Glutamatergic neuron (in vitro differentiated cells): ENCODE measurements around the gene EID1. TPM values are rescaled to one million over a fixed set of nuclear protein-coding genes. Genes with fewer than 3 reads are reported as not detected.

ENCODE experiments used
- DNase-seq: peaks from one replicate; pipeline ENCODE4 v3.0.0; 2022
- H3K27ac Mint-ChIP-seq: one replicate; pipeline ENCODE4 v1.8.0; 2020; ENCODE audit warnings: mild to moderate bottlenecking, mixed read lengths, inconsistent platforms; ENCODE audit not compliant: unreplicated experiment
- H3K27me3 Mint-ChIP-seq: one replicate; pipeline ENCODE4 v1.8.0; 2020; ENCODE audit warnings: mild to moderate bottlenecking, moderate library complexity, mixed read lengths, inconsistent platforms; ENCODE audit not compliant: unreplicated experiment
- H3K36me3 Mint-ChIP-seq: one replicate; pipeline ENCODE4 v1.8.0; 2020; ENCODE audit warnings: mild to moderate bottlenecking, mixed read lengths, inconsistent platforms; ENCODE audit not compliant: unreplicated experiment
- H3K4me1 Mint-ChIP-seq: one replicate; pipeline ENCODE4 v1.8.0; 2020; ENCODE audit warnings: mild to moderate bottlenecking, low read depth, mixed read lengths, inconsistent platforms; ENCODE audit not compliant: unreplicated experiment
- H3K4me3 Mint-ChIP-seq: one replicate; pipeline ENCODE4 v1.8.0; 2020; ENCODE audit warnings: mild to moderate bottlenecking, mixed read lengths, inconsistent platforms; ENCODE audit not compliant: unreplicated experiment
- H3K9me3 Mint-ChIP-seq: one replicate; pipeline ENCODE4 v1.8.0; 2020; ENCODE audit warnings: mild to moderate bottlenecking, moderate library complexity, mixed read lengths, inconsistent platforms; ENCODE audit not compliant: unreplicated experiment
- total RNA-seq: library from RNA; stranded (reverse); fragmentation: NEBNext Ultra II Directional; extraction: Animal tissue kit (Norgen Biotek cat#: 25700); gene quantifications from one replicate; pipeline ENCODE4 v1.2.1, GENCODE V29; 2021; ENCODE audit not compliant: unreplicated experiment
- TF ChIP-seq, protein P1 (sequence below): fragments of 200-600 bp; sonication (generic); IDR thresholded peaks from one replicate; pipeline ENCODE4 v1.5.0; 2021; ENCODE audit not compliant: partially characterized antibody, unreplicated experiment

EID1 gene
- total RNA-seq, 1 donor from 2014 or later, result 146 TPM

DNA sequence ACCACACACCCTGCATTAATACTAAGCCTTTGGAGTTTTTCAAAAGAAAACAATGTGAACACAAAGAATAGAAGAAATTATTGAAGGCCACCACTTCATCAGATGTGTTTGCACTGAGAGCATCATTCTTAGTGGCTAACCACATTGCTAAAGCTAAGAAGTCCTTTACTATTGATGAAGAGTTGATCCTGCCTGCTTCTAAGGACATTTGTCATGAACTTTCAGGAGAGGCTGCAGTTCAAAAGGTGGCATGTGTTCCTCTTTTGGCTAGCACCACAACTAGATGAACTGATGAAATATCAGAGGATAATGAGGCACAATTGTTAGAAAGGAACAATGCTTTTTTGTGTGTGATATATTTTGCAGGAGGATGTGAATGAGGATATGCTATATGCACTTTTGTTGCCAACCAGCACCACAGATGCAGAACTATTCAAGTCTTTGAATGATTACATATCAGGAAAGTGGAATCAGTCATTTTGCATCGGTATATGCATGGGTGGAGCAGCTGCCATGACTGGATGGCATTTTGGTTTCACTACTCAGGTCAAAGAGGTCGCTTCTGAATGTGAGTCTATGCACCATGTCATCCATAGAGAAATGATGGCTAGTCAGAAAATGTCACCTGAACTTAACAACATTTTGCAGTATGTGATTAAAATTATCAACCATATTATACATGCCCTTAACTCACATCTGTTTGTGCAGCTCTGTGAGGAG, 2.5 kb upstream of the EID1 start:
- TF ChIP-seq, protein P1, sequence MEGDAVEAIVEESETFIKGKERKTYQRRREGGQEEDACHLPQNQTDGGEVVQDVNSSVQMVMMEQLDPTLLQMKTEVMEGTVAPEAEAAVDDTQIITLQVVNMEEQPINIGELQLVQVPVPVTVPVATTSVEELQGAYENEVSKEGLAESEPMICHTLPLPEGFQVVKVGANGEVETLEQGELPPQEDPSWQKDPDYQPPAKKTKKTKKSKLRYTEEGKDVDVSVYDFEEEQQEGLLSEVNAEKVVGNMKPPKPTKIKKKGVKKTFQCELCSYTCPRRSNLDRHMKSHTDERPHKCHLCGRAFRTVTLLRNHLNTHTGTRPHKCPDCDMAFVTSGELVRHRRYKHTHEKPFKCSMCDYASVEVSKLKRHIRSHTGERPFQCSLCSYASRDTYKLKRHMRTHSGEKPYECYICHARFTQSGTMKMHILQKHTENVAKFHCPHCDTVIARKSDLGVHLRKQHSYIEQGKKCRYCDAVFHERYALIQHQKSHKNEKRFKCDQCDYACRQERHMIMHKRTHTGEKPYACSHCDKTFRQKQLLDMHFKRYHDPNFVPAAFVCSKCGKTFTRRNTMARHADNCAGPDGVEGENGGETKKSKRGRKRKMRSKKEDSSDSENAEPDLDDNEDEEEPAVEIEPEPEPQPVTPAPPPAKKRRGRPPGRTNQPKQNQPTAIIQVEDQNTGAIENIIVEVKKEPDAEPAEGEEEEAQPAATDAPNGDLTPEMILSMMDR, result no peak
- Mint-ChIP-seq H3K9me3 (peaks cover 6% of the 10 kb centered on the region), H3K4me1 (peaks cover 6% of the 10 kb centered on the region), H3K27ac (no peak overlapping the region), H3K36me3 (no peaks in the 10 kb centered on the region), H3K4me3 (no peak overlapping the region), H3K27me3 (peaks cover 4% of the 10 kb centered on the region)
- no peak for DNase-seq

DNA sequence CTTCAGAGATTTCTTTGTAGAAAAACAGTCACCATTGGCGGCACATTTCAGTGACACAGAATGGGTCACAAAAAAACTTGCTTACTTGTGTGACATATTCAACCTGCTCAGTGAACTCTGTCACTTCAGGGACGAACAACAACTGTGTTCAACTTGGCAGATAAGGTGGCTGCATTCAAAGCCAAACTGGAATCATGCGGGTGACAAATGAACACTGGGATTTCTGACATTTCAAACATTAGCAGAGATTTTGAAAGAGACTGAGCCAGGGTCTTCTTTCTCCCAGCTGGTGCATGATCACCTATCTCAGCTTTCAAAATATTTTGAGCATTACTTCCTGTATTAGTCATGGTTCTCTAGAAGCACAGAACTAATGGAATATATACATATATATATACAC, 1.9 kb upstream of the EID1 start:
- Mint-ChIP-seq H3K4me1 (peaks cover 9% of the 10 kb centered on the region), H3K27ac (no peak overlapping the region), H3K4me3 (no peak overlapping the region), H3K36me3 (no peaks in the 10 kb centered on the region), H3K27me3 (peaks cover 4% of the 10 kb centered on the region), H3K9me3 (peaks cover 6% of the 10 kb centered on the region)
- DNase-seq, result no peak
- TF ChIP-seq, protein P1, result no peak

DNA sequence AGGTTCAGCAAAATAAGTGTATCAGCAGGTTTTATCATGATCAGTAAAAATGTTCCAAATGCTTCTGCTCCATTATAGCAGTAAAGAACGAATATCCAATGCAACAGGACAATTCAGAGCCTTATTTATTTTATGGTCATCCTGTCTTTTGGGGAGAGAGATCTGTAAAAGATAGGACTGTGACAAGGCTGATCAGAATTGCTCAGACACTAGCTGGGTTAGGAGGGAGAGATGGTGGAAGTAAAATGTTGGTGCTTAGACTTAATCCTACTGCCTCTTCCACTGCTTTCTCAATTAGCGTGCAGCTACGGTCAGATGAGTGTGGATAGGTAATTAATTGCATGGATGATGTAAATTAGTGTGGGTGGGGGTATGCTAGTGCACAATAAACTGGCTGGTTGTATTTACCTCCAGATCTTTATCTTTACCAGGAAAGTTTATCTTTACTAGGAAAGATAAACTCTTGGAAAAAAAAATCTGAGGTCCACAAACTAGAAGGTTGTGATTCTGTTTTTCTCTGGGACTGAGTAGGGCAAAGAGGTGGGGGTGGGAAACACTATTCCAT, 2.2 kb downstream of the EID1 start:
- no peak for DNase-seq
- H3K27me3 Mint-ChIP-seq, result peaks cover 4% of the 10 kb centered on the region
- TF ChIP-seq, protein P1, result no peak
- H3K4me3 Mint-ChIP-seq, result peak overlapping the region; percentile 97
- no peak overlapping the region for H3K27ac Mint-ChIP-seq
- H3K36me3 Mint-ChIP-seq, result no peaks in the 10 kb centered on the region
- H3K4me1 Mint-ChIP-seq, result peaks cover 9% of the 10 kb centered on the region
- H3K9me3 Mint-ChIP-seq, result peaks cover 6% of the 10 kb centered on the region

DNA sequence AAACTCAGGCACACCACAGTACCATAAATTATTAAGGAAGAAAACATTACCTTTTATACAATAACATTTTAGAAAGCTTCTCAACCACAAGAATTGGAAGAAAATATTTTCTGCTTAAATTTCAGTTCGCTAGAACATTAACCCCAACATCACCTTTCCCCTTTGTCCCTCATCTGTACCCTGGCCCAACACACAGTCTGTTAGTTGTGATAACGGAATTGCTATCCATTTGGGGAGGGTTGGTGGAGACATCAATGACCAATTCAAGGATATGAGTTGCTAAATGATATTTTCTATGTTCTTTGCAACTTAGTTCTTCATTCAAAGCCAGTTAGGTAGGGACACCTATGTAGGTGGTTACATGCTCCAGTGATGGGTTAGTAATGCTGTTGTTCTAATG, 5.8 kb downstream of the EID1 start:
- Mint-ChIP-seq H3K27ac (no peak overlapping the region), H3K36me3 (no peaks in the 10 kb centered on the region), H3K9me3 (no peaks in the 10 kb centered on the region), H3K4me3 (no peak overlapping the region), H3K4me1 (peaks cover 9% of the 10 kb centered on the region), H3K27me3 (no peaks in the 10 kb centered on the region)
- TF ChIP-seq, protein P1, result no peak
- no peak for DNase-seq

DNA sequence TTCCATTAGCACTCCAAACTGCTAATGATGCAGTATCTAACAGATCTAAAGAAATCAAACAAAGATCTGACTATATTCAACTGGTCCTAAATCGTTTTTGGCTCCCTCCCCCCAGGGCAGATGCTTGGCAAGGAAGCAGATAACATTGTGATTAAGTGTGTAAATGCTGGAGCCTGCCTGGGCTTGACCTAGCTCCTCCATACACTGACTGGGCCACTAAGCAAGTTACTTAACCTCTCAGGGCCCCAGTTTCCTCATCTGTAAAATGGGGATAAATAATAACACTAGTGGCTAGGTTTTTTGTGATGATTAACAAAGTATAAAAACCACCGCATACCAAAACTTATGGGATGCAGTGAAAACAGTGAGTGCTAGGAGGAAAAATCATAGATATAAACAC, 9.2 kb downstream of the EID1 start:
- TF ChIP-seq, protein P1, result no peak
- no peak overlapping the region for H3K4me3 Mint-ChIP-seq
- peaks cover 6% of the 10 kb centered on the region for H3K4me1 Mint-ChIP-seq
- no peak overlapping the region for H3K27ac Mint-ChIP-seq
- H3K36me3 Mint-ChIP-seq, result no peaks in the 10 kb centered on the region
- DNase-seq, result no peak
- no peaks in the 10 kb centered on the region for H3K9me3 Mint-ChIP-seq
- peaks cover 2% of the 10 kb centered on the region for H3K27me3 Mint-ChIP-seq
